Fibroblast of villous mesenchyme (primary cell): ENCODE results near the gene FREM1. TPM values are rescaled to one million over a fixed set of nuclear protein-coding genes. Genes with fewer than 3 reads are reported as not detected.

Experiments
- DNase-seq: peaks from one replicate; pipeline ENCODE4 v3.0.0-alpha.2; 2010; ENCODE audit warnings: low read depth
- H3K4me3 ChIP-seq: 2 replicates; pipeline ENCODE4 v1.5.1; 2011; ENCODE audit warnings: low read depth, mild to moderate bottlenecking, low read length
- CTCF ChIP-seq: IDR thresholded peaks from 2 replicates; pipeline ENCODE4 v1.5.1; 2012; ENCODE audit warnings: low read depth, mild to moderate bottlenecking, low read length; ENCODE audit not compliant: insufficient read depth
- total RNA-seq: library from RNA; depleted of rRNA; stranded (reverse); fragments of >200 nt; gene quantifications from 2 replicates; pipeline ENCODE4 v1.2.3, GENCODE V29; 2012

FREM1 gene
- total RNA-seq, 1 donor: 0.86 TPM

GRCh38 chr9:14824481-14824880, 85.7 kb downstream of the FREM1 start:
- no peak for TF ChIP-seq CTCF

DNA sequence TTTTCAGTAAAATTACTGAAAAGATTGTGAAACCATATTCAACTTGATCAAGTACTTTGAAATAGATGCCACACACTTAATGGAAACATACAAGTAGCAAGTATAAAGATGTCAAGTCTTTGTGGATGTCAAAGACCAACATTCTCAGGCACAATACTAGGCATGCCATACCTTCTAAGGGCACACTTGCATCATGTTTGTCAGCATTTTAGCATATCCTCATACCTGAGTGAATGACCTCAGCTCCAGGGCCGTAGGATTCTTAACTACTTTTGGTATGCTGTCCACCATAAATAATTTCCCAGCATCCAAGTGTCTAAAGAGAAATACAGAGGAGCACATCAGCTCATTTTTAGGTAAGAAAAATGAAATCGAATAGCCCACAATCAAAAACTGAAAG, 86.4 kb downstream of the FREM1 start:
- no peak for TF ChIP-seq CTCF
- H3K4me3 ChIP-seq: no peak overlapping the region
- no peak for DNase-seq

More at GRCh38 chr9:14824481-14824880, 85.7 kb downstream of the FREM1 start:
- no peak for DNase-seq
- no peak overlapping the region for H3K4me3 ChIP-seq

DNA sequence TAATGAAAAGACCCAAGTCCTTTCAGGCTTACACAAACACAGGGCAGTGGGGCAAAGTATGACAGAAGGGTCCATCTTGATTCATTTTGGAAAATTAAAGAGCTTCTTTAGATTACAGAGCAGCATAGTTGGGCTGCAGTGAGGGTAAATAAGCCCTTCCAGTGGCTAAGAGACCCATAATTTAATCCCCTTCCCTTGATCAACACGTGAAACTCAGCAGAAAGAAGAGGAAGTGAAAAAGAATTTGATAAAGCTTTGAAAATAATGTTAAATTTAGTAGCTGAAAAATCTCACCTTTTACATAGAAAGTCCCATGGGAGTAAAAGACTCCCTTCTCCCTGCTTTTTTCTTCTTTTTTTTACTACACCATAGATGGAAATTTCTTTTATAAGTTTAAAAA, 87.6 kb downstream of the FREM1 start:
- no peak for TF ChIP-seq CTCF
- no peak for DNase-seq
- no peak overlapping the region for H3K4me3 ChIP-seq

GRCh38 chr9:14819183-14819582, 91.0 kb downstream of the FREM1 start:
- DNase-seq: no peak
- H3K4me3 ChIP-seq: no peak overlapping the region
- no peak for TF ChIP-seq CTCF

GRCh38 chr9:14814249-14814628, 96.0 kb downstream of the FREM1 start:
- no peak for DNase-seq
- TF ChIP-seq CTCF: no peak
- H3K4me3 ChIP-seq: no peak overlapping the region

DNA sequence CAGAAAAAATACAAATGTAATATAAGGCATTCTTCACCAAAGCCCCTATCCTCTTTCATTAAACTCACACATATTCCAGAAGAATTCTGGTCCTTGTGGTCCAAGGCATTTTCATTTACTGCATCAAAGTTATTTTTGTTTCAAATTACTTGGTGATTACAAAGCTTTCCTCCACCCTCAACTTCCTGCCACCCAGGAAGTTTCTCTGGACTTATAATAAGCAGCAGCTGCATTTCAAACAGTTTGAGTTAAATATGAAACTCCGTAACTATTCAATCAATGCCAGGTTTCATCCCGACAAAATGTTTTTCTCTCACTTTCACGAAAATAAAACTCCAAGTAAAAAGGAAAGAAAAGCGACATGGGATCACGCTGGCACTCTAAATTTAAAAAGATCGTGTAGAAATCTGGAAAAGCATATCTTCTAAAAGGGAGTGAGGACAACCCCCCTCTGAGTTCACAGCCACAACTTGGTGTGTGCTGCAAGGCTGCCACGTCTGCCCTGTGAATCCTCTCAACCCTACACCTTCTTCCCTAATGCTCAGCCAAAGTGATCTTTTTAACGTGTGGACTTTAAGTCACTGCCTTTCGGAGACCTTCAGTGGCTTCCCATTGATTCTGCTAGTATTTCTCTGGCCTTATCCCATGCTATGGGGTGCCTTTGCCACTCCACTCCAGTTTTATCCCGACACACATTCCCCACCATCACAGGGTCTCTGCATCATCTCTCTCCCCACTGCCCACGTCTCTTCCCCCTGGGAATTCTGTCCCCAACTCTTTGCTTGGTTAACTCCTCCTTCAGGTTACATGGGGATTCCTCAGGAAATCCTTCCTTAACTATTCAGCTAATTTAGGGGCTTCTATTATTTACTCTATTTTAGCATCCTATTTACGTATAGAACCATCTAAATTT, 96.6 kb downstream of the FREM1 start:
- no peak for TF ChIP-seq CTCF
- H3K4me3 ChIP-seq: no peak overlapping the region
- DNase-seq: no peak
